ENCODE results near the gene MAP1LC3A.
A peak's percentile ranks its signal among the peaks of the same experiment; 100 is the strongest.

- peak in 5 of 6 experiments; percentile 44 to 79 (median 70) for TF ChIP-seq CTCF (IDR thresholded peaks at IDR 0.05)
- no peak for TF ChIP-seq POLR2A (IDR thresholded peaks at IDR 0.05)
Observed at GRCh38 chr20:34579191-34579978, 20.9 kb downstream of the MAP1LC3A start.
